Activated gamma-delta T cell (primary cell): Measurements from ENCODE around the gene SNX32.
A peak's percentile ranks its signal among the peaks of the same experiment; 100 is the strongest.

Experiments
- DNase-seq: peaks from one replicate; lab custom pipeline; 2025; lab: John Stamatoyannopoulos, UW
- total RNA-seq, 2 donors: gene quantifications; one replicate each; lab custom pipeline; 2026; lab: John Stamatoyannopoulos, UW

Gene SNX32
- total RNA-seq, result 0.39 to 0.72 reads per million in 2 donors

DNA sequence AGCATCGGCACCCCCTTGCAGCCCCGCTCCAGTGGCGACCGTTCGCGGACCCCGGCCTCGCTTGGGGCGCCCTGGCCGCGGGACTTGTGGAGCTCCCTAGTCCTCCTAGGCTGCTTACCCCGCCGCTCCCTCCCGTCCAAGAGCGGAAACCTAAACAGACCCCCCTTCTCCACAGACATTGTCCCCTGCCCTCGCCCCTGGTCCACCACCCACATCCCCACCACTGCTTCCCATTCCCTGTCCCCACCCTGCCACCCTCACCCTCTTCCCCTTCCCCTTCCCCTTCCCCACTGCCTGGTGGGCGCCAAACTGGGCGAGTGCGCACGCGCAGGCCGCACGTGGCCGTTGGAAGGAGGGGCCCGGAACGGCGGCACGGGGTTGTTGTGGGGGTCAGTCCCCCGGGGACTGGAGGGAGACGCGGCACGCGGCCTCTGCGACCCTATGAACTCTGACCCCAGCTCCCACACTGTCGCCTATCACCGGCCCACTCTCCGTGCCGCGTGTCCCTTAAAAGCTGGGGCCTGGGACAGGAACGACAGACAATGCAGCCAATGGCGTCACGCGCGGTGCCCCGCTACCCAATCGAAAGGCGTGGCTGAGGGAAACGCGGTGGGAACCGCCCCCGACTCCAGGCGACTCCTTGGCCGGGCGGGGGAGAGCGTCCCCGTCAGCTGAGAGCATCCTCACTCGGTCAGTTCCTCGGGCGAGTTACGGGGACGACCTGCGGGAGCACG, at the start of gene SNX32:
Gene SNX32 (plus strand): TSS at position 667 of the 734 bp plus-strand sequence. CDS start 103 bp downstream, outside the sequence.
- DNase-seq, result peak; percentile 89

DNA sequence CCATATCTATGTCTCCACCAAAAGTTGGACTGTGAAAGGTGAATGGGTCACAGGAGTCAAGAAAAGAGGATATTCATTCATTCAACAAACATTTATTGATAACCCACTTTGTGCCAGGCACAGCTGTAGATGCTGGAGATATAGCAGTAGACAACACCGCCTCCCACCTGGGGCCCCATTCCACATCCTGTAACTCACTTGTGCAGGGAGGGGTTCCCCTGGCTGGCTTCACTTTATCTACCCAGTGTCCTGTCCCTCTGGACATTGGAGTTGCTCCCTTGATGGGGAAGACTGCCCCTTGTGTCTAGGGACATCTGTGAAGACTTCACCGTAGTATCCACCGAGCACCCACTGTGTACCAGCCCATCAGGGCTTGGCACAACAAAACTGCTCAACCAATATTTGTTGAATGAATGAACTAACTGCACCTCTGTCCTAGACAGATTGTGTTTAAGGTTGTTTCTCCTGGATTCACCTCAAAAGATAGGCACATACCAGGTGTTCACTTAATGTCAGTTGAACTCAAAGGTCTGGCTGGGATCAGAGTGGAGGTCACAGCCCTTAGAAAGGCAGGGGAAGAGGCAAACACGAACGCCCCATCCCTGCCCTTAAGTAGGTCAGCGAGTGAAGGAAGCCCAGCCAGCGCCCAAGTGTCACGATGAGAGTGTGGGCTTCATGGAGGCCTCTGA, 48.3 kb upstream of the SNX32 start:
- DNase-seq, result no peak

DNA sequence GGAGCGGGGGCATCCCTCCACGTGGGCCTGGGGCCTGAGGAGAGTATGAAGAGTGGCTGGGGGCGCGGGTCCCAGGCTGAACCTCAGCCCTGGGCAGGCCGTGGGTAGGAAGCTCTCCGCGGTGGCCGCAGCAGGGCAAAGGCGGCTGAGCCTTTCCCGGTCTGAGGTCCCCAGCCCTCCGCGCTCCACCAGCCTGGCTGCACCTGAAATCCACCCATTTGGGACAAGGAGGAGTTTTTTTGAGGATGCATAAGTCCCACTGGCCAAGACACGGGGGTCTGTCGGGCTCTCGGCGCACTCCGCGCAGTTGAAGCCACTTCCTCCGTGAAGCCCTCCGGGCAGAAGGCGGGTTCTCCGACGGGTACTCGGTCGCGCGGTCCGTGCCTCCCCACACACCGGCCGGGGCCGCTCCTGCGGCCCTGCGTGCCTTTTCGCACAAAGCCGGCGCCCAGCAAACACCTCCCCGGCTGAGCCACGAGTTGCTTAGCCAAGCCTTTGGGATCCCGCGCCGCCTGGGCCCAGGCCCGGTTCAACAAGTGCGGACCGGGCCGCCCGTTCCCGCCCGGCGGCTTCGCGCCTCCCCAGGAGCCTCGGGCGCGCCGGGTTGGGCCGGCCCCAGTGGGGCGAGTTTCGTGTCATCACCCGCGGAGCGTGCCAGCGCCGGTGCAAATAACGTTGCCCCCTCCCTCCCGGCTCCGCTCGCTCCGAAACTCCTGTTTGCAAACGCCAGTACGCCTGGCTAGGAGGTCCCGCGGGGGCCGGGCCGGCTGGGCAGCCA, 47.6 kb upstream of the SNX32 start:
- DNase-seq, result no peak

DNA sequence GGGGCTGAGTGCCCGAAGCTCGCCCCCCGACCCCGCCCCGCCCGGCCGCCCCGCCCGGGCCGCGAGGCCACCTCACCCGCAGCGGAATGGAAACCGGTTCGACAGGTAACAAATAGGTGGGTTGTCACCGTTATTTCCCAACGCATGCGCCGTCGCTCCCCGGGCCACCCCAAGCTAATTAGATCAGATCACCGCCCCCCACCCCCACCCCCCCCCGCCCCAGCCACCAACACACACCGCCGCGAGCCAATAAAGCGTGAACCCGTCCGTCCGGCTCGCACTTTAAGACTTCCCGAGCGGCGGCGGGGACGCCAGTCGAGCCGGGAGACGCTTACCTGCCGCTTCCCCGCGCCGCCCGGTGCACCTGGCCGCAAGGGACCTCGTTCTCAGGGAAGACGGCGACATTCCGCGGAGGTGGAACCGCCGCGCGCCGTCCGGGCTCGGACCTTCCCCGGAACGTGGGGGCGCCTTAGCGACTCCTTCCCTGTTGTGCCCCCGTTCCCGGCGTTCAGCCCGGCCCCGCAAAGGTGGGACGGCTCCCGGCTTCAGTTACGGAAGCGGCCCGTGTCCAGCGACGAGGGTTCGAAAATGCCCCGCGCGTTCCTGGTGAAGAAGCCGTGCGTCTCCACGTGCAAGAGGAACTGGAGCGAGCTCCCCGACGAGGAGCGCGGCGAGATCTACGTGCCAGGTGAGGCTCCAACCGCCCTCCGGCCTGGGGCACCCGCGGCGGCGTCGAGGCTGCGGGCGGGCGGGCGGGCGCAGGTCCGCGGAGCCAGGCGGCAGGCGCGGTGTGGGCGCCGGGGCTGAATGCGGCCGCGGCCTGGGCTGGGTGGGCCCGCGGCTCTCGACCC, 46.8 kb upstream of the SNX32 start, which contains the start of gene OVOL1:
Gene OVOL1 (plus strand): TSS at position 278 of the 851 bp plus-strand sequence. CDS start 311 bp downstream, at position 589.
- DNase-seq, result no peak

DNA sequence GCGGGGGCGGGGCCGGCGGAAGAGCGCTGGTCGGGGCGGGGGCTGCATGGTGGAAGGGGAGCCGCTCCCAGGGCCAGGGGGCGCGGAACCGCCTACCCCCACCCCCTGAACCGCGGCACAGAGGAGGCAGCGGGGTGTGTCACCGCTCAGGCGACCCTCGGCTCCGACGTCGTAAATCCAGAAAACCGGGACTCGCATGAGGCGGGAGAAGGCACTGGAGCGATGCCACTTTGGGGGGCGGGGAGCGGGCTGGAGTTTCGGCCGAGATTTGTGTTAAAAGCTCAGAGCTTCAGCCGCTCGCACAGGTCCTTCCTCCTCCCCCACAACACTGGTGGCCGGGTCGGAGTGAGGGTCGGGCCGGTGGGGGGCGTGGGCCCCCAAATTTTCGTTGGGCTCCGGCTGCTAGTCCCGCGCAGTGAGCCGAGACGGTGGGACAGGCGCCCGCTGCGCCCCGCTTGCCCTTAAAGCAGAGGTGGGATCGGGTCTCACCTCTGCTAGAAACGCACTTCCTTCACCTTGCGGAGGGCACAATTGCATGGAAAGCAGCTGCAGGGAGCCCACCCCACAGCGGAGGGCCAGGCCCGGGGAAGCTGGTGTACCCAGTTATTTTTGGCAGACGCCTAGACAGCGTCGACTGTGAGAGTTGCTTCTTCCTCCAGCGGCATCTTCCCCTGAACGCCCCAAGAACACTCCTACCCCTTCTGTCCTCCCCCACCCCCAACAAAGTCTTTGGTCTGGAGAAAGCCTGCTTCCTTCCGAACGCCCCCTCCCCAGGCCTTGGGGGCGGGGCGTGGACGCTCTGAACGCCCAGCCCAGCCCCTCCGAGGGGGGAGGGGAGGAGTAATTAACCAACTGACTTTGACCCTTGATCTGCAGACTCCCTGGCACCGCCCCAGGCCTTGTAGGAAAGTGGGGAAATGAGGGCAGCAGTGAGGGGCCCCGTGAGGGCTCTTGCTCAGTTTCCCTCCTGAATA, 45.8 kb upstream of the SNX32 start:
- no peak for DNase-seq

DNA sequence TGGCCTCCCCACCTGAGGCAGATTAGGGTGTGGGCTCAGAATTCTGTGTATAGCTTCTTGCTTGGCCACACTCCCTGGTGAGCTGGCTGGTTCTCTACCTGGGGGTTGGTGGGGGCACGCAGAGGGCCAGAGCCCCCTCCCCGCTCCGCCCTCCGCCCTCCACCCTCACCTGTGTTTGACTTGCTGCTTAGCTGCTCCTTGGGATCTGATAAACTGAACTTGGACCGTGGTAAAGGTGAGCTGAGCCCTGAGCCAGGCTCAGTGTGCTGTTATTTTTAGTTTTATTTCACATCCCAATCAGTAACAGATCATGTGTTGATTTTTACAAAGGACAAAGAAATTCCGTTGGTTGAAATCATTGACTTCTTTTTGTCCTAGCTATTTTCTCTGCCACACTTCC, 44.9 kb upstream of the SNX32 start:
- DNase-seq, result no peak

DNA sequence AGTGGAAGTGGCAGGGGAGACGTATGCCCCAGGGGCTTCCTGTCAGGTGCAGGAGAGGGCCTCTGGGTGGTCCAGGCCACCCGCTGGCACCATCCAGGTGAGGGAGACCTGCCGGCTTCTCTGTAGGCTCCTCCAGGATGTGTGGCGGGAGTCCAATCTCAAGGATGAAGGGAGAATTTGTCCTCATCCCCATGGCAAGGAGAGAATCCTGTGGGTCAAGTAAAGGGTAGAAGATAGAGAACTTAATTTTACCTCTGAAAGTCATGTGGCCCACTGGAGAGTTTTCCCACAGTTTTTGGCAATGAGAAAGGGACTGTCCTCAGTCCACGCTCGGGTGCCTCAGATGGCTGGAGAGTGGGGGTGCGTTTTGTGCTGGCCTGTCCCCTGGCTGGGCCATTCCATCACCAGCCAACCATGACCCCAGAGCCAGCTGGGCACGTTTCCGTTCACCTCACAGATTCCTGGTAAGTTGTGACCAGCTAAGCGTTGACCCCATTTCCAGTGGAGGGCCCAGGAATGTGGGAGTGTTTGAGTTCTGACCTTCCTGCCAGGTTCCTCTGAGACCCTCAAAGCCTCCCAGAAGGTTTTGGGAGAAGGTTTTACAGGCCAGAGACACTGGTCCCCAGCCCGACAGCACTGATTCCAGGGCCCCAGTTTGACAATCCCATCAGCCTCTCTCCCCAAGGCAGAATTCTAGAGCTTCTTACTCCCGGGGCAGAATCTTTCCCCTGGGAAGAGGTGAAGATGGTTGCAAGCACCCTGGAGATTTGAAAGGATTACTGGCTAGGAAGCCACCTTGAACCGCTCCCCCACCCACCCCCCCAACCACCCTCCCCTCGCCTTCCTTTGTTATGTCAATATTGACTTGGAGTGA, 44.3 kb upstream of the SNX32 start:
- no peak for DNase-seq

DNA sequence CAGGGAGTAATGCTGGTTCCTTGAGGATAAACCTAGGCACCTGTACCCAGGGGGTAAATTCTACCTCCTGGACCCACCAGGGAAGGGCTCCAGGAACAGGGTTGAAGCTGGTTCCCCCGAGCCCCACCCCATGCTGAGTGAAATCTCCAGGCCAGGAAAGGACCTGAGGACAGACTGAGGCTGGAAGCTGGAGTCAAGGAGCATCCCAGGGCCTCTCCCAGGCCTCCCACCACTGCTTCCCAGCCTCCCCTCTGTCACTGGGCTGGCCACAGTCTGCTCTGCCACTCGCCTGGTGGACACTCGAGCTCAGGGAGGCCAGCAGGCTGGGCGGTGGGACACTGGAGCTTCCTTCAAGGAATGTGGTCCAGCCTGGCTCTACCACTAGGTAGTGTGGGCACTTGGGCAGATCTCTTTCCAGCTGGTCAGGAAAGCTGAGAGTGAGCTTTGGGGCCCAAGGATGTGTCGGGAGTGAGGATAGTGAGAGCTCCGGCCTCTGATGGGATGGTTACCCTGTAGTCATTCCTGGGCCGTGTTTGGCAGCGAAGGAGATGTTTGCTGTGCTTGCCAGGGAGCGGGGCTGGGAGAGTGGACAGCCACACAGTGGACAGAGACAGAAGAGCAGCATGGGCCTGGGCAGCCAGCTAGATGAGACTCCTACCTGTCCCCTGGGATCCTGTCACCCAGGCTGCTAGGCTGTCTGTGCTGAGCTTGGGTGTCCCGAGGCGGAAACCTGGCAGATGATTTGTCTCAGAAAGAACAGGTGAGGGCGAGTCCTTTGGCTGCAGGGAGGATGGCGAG, 43.5 kb upstream of the SNX32 start:
- DNase-seq, result no peak

DNA sequence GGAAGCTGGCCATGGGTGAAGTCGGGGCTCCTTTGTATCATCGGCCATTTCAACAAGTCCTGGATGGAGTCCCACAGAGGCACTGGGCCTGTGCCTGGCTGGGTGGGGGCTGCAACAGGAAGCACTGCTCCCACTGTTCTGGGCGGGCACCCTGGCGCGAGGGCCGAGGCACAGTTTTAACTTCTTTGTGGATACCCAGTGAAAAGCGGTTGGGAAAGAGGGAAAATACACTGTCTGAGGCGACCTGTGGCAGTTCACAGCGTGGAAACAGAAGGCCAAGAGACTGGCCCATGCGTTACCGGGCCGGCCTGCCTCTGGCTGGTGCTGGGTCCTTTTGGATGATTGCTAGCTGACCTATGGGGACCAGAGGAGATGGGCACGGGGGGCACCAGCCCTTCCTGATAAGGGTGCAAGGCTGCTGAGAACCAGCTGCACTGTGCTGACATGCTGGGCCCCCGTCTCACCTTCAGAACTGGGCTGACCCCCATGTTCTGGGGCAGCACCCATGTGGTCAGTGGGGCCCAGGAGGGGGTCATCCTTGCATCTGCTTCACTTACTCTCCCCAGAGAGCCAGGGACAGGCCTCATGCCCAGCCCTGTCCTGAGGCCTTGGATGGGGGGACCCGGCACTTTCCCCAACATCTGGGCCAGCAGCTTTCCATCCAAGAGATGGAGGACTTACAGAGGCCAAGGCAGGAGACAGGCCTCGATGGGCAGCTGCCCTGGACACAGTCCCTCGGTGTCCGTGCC, 42.7 kb upstream of the SNX32 start:
- DNase-seq, result no peak

DNA sequence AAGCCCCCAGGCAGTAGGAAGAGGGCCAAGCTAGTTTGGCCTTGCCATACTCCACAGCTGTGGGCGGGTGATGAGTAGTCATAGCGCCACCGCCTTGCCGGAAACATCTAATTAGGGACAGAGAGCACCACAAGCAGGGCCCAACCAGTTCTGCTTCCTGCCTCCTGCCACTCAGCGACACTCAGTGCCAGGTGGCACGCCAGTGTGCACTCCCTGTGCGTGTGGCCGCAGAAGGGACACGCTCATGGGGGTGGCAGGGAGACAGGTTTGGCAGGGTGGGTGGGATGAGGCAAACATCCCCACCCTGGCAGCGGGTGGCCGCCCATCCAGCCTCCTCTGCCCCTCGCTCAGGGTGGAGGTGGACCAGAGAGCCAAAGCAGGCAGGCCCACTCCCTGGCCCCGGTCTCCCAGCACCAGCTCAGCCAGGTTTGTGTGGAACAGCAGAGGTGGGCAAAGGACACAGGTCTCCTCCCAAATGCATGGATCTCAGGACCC, 42.0 kb upstream of the SNX32 start:
- no peak for DNase-seq

DNA sequence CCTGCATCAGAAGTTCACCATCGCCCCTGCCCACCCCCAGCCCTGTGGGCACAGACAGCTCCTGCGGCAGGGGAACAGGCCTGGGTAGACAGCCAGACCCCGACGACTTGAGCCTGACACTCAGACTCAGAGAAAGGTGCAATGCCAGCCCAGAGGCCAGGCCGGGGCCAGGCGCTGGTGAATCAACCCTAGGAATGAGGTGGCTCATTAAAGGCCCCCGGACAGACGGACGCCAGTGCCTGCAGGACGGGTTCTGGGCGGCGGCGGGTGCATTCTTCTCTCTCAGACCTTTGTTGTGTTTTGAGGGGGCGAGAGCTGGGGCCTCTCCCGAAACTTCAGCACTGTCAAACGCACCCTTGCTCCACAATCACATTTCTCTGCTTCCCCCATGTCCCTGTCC, 41.3 kb upstream of the SNX32 start:
- no peak for DNase-seq

DNA sequence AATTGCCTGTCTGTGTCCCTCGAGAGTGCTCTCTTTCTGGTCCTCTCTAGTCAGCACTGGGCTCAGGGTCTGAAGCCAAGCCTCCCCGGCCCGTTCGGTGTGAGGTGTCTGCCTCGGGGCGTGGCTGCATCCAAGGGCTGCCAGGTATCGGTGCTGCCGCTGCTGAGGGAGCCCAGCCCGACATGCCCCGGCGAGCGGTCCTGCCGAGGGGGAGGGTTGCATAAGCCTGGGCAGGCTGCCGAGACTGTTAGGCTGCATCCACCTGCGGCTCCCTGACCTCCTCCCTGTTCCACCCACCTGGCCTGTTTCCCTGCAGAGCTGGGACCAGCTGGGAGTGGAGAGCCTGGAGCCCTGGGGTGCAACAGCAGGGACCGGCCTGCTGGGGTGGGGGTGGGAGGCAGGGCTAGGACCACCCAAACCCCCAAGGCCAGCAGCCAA, 40.6 kb upstream of the SNX32 start:
- no peak for DNase-seq

DNA sequence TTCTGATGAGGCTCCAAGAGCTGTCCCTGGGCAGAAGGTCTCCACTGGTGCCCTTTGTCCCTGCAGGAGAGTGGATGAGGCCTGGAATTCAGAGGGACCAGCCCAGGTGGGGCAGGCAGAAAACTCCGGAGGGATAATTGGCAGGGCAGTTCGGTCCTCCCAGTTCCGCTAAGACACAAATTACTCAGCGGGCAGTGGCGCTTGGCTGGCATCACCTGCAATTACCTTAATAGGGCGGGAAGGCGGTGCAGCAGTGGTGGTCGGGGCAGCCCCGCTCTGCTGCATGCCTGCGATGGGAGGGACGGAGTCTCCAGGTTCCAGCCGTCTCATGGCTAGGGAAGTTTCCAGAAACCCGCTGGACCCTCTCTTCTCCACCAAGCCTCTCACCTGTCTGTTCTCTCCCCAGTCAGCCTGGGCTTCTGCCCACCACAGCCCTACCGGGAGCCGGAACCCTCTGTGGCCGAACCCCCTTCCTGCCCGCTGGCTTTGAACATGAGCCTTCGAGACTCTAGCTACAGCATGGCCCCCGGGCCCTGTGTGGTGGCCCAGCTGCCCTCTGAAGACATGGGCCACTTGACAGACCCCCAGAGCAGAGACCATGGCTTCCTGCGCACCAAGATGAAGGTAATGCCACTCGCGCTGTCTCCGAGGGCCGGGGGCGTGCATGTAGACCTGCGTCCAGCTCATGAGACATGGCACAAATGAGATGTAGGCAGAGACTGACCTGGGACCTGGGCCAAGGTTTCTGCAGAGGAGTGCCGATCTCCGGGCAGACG, 40.0 kb upstream of the SNX32 start:
- no peak for DNase-seq

DNA sequence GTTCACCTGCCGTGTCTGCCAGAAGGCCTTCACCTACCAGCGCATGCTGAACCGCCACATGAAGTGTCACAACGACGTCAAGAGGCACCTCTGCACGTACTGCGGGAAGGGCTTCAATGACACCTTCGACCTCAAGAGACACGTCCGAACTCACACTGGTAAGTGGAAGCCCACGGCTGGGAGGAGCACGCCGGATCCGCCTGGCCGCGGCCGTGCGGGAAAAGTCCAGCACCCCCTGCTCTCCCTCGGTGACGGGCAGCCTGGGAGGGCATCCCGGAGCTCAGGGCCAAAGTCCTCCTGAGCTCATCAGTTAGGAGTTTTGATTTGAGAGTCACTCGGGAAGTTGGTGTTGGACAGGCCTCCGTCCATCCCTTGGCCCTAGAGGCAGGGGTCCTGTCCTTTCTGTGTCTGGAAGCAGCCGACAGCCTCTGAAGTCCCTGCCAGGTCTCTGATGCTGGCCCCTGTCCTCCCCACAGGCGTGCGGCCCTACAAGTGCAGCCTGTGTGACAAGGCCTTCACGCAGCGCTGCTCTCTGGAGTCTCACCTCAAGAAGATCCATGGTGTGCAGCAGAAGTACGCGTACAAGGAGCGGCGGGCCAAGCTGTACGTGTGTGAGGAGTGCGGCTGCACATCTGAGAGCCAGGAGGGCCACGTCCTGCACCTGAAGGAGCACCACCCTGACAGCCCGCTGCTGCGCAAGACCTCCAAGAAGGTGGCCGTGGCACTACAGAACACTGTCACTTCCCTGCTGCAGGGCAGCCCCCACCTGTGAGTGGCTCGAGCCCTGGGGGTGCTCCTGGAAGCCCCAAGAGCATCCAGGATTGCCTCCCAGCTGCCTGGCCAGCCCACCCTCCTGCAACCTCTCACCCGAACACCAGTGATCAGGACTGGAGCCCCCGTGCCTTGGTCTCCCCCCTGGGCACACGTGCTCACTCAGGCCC, 38.9 kb upstream of the SNX32 start:
- no peak for DNase-seq

DNA sequence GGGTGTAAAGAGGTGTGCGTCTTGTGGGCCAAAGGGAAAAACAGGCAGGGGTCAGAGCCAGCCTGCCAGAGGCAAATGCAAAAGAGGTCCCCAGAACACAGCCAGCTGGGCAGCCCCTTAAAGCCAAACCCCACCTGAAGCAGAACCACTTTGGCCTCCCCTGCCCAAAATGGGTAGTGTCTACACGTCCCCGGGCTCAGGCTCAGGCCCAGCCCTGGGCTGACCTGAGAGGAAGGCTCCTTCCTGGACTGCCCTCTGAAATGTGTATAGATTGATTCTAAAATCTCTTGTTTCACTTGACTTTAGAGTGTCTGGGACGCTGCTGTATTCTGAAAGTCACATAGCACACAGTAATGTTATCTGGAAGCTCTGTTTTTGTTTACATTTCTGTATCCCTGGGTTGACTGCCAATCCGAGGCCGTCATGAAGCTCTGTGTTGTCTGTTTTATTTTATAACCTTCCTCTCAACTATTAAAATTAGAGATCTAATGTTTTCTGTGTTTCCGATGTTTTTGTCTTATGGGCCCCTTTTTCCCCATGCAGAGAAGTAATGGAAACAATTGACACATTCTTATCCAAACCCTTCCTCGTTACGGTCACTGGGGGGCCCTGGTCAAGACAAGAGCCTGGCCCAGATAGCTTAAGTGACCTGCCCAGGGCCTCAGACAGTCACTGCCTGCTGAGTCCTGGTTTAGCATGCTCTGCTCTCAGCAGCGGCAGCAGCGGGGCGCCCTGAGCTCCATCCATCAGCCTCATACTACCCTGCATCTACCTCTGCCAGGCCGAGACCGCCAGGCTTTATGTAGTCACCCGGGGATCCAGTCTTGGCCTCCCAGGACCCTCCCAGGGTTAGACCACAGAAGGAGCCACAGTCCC, 36.8 kb upstream of the SNX32 start:
- DNase-seq, result no peak
